Hematopoietic multipotent progenitor cell treated with erythropoietin and hydrocortisone succinate and interleukin-3 and kit ligand, for 6 days (in vitro differentiated cells): ENCODE results near the gene SBNO1.

ENCODE experiments used
- DNase-seq: peaks from one replicate; pipeline ENCODE4 v3.0.0-alpha.2; 2015

Gene SBNO1

DNA sequence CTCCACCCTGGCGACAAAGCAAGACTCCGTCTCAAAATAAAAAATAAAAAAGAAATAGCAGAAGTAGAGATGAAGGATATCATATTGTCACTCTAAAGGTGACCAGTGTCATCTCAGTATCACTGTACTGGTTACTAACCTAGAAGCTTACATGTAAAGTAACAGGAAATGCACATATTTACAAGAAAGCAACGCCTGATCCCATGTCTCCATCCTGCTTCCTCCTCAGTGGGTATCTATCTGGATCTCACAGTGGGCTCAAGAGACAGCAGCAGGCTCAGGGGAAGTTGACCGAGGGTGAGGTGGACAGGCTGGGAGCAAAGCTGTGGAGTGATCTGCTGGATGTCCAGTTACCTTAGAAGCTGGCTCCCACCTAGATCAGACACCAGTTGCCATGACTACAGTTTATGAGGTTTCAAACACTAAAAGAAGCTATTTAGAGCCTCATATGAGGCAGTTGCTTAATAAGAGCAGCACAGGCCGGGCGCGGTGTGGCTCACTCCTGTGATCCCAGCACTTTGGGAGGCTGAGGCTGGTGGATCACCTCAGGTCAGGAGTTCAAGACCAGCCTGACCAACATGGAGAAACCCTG lies 120.9 kb downstream of the SBNO1 start:
- no peak for DNase-seq

DNA sequence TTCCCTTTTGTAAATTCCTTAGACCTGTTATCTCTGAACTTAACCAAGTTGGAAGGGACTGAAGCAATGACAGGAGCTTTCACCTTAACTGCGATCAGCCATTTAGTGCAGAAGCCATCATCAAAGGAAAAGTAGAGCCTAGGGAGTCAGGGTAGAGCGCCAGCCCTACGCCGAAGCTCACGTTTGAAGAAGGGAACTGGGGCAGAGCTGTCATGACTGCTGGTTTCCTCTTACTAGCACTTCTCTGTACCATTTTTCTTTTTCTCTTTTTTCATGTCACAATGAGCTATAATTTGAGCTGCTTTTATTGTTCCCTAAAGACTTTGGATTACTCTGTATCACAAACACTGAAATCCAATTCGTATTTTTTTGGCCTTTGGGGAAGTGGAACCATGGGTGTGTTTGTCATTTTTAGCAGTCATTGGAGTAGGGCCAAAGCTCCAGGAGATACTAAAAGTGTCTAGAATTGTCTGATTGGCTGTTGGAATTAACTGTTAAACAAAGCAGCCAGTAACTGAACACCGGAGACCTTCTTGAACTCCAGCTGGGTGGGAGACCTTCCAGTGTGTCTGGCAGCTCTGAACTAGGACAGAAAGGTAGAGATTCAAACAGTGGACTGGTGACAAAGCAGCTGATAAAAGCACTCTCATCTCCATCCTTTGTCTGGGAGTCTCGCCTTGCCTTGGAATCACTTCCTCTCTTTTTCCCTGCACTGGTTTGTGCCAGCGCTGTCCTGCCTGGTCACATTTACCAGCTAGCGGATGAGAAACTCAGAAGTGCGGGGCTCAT lies 122.3 kb downstream of the SBNO1 start:
- DNase-seq = peak; percentile 59
